ENCODE results near the gene MYO7A.

DNA sequence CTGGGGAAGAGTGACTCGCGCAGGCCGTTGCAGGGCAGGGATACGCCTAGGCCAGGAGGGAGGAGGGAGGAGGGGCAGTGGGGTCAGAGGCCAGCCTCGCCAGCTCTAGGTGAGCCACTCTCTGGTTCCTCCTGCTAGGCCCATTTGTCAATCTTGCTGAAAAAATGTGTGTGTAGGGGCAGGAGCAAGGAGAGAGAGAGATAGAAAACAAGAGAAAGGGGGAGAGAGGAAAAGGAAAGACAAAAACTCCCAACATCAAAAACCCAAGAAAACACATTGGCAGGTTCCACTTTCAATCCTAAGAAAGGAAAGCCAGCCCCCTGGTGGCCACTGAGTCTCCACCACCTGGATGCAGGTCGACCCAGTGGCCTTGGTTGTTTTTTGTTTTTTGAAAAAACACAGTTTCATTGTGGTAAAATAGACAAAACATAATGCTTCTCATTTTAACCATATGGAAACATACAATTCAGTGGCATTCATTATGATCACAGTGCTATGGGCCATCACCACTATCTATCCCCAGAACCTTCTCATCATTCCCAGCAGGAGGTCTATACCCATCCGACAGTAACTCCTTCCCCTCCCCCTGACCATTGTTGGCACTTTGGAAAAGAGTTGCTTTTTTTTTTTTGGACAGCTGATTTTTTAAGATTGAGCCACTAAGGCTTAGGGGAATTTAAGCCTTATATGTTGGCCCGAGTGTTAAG is 14.5 kb upstream of the MYO7A start:
- TF ChIP-seq, protein P1, sequence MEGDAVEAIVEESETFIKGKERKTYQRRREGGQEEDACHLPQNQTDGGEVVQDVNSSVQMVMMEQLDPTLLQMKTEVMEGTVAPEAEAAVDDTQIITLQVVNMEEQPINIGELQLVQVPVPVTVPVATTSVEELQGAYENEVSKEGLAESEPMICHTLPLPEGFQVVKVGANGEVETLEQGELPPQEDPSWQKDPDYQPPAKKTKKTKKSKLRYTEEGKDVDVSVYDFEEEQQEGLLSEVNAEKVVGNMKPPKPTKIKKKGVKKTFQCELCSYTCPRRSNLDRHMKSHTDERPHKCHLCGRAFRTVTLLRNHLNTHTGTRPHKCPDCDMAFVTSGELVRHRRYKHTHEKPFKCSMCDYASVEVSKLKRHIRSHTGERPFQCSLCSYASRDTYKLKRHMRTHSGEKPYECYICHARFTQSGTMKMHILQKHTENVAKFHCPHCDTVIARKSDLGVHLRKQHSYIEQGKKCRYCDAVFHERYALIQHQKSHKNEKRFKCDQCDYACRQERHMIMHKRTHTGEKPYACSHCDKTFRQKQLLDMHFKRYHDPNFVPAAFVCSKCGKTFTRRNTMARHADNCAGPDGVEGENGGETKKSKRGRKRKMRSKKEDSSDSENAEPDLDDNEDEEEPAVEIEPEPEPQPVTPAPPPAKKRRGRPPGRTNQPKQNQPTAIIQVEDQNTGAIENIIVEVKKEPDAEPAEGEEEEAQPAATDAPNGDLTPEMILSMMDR (IDR thresholded peaks at IDR 0.05), result peak; percentile 76
- TF ChIP-seq EZH2phosphoT487 (IDR thresholded peaks at IDR 0.05) (no peak), EZH2 (IDR thresholded peaks at IDR 0.05) (no peak)
